Iris pigment epithelial cell (primary cell): ENCODE results near the gene ITIH1.
"Not testable (repeated sequence)": the region's sequence is repeated elsewhere in the genome, so short reads cannot be mapped to it uniquely, and the experiment has no call there.

Source experiments
- DNase-seq: peaks from one replicate; pipeline ENCODE4 v3.0.0-alpha.2; 2011; ENCODE audit warnings: low read depth

The ITIH1 gene

DNA sequence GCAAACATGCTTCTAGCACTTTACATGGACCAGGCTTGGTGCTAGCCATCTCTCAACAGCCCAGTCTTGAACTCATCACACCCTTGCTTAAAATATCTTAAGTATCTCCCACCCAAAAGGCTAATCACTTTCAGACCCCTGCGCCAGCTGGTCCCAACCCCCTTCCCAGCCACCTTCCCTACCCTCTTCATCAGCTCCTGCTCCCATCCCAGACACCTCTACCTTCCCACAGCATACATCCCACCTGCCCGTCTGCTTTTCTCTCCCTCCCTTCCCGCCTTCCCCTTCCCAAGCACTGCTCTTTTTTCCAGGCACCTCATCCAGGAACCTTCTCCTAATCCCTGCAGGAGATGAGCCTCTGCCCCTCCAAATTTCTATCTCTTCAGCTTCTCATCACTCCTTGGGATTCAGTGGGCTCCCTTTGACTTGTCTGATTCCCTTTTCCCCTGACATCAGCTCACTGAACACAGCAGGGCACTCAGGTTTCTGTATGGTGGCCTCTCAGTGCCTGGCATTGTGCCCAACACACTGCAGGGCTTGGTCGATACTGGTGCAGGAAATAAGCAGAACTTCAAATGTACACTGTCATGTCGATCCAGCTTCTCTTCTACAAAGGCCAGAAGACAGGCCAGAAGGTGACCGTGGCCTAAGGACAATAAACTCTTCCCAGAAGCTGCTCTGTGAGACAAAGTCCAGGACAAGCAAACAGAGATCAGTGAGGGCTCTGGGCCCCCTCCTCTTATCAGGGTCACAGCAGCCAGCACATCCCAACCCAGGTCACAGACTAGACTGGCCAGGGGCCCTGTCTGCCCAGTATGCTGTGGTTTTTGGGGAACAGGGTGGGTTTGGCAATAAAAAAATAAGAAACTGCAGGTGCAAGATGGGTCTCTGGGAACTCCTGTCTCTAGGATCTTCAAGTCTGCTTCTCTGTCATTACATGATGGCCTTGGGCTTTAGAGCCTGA is 2.2 kb upstream of the ITIH1 start:
- no peak for DNase-seq

DNA sequence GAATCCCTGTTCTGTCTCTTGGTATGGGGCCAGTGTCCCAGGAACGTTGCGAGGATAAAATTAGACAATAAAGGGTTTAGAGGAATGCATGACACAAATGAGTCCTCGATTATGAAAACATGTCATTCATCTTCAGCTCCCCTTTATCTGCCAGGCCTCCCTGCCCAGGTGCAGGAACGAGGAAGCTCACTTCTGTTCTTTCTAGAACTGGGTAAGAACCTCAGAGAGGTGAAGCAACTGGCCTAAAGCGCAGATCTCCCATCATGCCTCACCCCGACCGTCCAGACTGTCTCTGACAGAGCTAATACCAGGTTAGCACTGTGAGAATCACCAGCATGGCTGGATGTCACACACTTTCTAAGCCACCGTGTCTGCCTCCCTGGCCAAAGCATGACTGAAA is 1.5 kb upstream of the ITIH1 start:
- no peak for DNase-seq

DNA sequence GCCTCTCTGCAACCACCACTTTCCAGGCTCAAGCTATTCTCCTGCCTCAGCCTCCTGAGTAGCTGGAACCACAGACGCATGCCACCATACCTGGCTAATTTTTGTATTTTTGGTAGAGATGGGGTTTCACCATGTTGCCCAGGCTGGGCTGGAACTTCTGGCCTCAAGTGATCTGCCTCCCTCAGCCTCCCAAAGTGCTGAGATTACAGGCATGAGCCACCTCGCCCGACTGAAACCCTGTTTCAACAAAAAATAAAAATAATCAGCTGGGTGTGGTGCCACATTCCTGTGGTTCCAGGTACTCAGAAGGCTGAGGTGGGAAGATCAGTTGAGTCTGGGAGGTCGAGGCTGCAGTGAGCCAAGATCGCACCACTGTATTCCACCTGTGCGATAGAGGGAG is 913 bp upstream of the ITIH1 start:
- DNase-seq, result not testable (repeated sequence)

DNA sequence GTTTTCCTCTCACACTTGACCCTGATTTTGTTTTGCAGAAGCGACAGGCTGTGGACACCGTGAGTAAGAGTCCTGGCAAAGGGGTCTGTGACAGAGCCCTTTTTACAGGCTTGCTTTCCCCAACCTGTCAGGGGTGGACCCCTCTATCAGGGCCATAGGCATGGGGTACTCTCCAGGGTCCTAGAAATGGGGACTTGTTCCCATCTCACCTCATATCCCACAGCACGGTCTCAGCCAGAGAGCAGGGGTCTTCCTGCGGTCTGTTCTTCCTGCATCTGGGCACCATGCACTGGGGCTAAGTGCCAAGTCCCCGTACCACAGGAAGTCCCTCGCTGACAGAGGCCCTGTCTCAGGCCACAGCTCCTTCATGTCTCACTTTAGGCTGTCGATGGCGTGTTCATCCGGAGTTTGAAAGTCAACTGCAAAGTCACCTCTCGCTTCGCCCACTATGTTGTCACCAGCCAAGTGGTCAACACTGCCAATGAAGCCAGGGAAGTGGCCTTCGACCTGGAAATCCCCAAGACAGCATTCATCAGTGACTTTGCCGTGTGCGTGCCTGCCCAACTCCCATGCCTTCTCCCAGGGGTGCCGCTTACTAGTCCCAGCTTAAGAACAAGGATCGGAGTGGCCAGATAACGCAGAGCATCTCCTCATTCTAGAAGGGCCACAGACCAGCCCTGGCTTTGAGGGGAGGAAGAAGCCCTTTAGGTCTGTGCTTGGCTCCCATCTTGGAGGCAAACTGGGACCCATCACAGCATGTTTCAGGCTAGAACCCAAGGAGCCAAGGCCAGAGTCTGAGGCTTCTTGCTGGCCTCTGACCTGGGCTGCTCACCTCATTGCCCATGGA is 783 bp downstream of the ITIH1 start:
- no peak for DNase-seq

DNA sequence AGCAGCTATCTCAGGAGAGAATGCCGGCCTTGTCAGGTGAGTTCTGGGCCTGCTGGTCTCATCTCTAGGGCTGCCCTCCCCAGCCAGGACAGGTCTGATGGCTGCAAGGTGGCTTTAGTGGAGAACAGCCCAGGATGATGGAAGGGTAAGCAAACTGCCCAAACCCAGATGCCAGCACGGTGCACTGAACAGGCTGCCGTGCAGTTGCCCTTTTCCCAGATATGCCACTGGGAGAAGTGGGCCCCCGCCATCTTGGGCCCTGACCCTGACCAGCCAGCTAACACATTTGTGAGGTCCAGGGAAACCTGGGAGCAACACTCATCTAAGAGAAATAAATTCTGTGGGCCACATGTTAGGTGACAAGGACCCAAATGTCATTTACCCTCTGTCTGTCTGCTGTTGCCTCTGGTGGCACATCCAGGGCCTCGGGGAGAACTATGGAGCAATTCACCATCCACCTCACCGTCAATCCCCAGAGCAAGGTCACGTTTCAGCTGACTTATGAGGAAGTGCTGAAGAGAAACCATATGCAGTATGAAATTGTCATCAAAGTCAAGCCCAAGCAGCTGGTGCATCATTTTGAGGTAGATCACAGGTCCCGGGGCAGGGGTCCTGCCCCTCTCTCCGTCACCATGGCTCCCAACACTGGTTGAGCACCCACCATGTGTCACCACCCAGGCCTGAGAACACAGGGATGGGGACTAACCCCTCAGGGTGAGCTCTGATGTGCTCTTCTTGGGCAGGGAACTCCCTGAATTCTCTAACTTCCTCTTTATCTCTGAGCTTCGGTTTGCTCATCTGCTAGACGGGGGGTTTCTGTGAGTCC is 1.8 kb downstream of the ITIH1 start:
- DNase-seq, result no peak

DNA sequence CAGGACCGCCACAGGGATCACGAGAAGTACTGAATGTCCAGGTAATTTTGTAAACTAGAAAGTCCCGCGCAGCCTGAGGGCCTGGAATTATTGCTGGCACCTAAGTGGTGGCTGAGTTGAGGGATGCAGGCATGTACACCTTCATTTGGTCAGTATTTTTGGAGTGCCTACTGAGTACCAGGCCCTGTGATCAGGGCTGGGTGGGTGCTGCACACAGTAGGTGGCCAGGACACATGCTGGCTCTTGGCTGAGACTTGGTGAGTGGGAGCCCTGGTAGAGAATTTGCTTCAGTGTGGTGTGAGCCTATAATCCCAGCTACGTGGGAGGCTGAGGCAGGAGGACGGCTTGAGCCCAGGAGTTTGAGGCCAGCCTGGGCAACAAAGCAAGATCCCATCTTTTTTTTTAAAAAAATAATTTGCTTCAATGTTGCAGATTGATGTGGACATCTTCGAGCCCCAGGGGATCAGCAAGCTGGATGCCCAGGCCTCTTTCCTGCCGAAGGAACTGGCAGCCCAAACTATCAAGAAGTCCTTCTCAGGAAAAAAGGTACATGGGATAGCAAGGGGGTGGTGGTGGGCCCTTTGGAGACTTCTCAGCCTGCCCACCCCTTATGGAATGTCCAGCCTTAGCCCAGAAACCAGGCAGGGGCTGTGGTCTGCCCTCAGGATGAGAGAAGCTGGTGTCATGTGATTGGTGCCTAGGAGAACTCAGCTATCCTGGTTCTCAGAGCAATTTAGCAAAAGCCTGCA is 2.6 kb downstream of the ITIH1 start:
- DNase-seq, result no peak

DNA sequence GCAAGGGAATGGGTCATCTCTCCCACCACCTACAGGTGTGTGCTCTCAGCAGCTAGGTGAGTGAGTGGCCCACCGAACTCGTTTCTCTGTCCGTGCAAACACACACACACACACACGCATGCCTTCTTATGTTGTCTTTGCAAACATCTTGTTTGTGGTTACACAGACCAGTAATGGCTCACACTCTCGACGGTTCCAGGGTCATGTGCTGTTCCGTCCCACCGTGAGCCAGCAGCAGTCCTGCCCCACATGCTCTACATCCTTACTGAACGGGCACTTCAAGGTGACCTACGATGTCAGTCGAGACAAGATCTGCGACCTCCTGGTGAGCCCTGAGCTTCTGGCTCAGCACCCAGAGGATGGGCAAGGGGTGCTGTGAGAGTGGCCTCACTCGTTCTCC is 4.3 kb downstream of the ITIH1 start:
- DNase-seq, result no peak

DNA sequence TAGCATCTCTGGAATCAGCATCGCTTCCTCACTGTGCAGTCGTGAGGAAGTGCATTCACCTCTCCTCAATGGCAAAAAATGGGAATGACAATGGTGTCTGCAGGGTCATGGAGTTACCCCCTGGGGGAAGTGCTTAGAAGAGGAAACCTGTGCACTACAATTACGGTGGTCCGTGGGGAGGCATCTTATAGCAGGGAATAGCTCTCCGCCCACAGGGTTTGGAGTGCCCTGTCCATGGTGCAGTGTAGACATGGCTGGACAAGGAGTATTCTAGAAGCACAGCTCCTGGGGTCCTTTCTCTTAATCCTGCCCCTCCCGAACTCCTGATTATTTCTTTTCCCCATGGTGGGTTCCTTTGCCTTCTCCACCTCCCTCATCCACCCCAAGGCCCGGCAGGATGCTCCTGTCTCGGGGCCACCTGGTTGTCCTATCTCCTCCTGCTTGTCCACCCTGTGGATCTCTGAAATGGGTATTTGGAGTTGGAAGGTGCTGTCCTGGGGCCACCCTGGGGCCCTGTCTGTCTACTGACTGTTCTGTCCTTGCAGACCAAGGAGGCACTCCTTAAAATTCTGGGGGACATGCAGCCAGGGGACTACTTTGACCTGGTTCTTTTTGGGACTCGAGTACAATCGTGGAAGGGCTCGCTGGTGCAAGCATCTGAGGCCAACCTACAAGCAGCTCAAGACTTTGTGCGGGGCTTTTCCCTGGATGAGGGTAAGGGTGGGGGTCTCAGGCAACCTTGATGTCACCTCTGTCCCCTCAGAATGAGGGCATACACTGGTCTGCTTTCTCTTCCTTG is 5.2 kb downstream of the ITIH1 start:
- no peak for DNase-seq

DNA sequence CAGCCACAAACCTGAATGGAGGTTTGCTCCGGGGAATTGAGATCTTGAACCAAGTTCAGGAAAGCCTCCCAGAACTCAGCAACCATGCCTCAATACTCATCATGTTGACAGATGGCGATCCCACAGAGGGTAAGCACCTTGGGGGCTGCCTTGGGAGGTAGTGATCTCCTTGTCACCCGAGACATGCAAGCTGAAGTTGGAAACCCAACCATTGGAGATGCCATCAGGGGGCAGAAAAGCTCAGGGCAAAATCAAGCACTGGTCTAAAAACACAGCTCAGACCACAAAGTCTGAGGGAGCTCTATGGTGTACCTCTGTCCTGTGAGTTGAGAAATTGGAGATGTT is 5.8 kb downstream of the ITIH1 start:
- DNase-seq, result no peak

DNA sequence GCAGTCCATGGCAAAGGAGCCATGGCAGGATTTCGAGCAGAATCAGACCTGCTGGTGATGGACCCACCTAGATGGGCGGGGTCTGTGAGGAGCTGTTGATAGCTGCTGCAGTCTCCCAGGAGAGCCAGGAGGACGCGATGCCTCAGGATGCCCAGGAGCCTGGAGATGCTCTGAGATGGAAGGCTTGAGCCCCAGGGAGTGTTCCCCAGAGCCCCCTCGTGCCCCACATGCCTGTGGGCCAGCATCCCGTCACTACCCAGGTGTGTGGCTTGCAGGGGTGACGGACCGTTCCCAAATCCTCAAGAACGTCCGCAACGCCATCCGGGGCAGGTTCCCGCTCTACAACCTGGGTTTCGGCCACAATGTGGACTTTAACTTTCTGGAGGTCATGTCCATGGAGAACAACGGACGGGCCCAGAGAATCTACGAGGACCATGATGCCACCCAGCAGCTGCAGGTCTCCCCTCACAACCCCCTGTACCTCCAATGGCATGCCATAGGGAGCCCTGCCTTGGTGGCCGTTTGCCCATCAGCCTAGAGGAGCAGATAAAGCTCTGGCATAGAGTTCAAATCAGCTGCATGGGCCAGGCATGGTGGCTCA is 6.7 kb downstream of the ITIH1 start:
- no peak for DNase-seq

DNA sequence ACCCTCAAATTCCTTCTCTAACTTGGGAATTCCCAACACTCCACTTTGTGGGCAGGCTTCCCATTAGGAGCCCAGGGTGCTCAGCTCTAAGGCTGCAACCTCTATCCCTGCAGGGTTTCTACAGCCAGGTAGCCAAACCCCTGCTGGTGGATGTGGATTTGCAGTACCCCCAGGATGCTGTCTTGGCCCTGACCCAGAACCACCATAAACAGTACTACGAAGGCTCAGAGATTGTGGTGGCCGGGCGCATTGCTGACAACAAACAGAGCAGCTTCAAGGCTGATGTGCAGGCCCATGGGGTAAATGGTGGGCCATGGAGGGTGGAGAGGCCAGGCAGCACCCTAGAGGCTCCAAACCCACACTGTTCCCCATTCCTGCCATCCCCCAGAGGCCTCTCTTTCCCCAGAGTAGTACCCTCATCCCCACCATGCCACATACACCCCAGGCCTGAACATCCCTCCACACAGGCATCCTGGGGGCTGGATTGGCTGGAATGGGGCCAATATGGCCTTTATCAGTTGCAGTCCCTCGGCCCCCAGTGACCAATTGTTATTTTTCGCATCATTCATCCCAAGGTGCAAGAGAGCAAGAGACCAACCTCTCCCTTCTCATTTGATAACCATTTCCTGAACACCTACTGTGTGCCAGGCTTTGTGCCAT is 7.7 kb downstream of the ITIH1 start:
- no peak for DNase-seq

DNA sequence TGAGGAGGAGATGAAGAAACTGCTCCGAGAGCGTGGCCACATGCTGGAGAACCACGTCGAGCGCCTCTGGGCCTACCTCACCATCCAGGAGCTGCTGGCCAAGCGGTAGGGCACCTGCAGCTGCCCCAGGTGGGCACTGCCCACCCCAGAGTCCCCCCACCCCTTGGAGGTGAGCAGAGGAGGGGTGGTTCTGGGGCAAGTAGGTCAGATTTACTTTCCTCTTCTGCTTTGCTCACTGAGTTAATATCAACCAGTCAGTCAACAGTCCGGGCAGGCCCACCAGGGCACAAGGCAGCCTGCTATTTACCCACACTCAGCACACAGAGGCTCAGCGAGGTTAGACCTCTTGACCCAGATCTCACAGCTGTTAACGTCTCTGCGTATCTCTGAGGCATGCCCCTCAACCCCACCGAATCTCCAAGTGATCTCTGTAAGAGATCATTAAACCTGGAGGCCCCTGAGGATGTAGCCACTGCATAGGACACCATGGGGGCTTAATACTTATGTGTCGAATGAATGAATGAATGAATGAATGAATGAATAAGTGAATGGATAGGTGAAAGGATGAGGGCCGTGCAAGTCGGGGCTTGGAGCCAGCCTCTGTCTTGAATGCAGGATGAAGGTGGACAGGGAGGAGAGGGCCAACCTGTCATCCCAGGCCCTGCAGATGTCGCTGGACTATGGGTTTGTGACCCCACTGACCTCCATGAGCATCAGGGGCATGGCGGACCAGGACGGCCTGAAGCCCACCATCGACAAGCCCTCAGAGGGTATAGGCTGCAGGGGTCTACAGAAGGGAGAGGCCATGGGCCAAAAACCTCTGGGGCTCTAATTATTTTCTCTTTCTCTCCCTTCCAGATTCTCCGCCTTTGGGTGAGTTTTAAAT is 9.2 kb downstream of the ITIH1 start:
- no peak for DNase-seq

DNA sequence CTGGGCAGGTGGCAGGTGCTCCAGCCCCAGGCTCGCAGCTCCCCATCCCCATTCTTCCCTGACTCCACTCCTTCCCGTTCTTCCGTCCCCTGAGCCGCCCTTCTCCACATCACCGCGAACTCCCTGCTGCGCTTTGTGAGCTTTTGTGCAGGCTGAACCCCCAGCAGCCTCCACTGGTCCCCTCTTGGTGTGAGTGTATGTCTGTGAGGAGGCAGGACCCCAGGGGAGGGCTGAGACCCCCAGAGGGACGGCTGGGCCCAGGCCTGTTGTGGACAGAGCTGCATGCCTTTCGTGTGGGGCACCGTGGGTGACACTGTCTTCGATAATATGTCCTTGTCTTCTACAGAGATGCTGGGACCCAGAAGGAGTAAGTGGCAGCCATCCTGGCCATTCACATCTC is 9.8 kb downstream of the ITIH1 start:
- no peak for DNase-seq

DNA sequence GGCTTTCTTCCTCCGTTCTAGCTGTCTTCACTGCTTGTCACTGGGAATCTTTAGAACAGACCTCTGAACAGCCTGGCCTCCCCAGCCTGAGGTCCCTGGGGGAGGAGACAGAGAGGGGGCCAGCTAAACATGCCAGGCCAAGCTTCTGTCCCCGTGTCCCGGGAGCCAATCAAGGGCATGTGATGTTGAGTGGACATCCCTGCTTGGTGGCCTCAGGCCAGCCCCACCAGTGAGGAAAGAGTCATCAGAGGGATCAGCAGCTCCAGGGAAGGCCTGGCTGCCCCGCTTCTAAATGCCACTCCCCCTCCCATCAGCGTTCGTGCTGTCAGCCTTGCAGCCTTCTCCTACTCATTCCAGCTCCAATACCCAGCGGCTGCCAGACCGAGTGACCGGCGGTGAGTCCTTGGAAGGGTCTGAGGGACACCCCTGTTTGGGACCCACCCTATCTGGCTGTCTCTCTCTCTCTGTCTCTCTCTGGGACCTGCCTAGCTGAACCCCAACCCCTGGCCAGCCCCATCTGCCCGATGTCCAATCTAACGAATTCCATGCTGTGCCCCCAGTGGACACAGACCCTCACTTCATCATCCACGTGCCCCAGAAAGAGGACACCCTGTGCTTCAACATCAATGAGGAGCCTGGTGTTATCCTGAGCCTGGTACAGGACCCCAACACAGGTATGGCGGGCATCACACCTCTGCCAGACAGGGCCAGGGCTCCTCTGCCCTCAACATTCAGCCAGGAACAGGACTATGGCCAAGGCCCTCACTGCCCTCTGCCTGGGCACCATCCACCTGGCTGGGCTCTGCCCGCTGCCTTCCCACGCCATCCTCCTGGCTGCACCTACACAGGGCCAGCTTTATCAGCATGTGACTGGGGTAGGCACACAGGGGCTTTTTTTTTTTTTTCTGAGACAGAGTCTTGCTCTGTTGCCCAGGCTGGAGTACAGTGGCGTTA is 10.6 kb downstream of the ITIH1 start:
- no peak for DNase-seq

DNA sequence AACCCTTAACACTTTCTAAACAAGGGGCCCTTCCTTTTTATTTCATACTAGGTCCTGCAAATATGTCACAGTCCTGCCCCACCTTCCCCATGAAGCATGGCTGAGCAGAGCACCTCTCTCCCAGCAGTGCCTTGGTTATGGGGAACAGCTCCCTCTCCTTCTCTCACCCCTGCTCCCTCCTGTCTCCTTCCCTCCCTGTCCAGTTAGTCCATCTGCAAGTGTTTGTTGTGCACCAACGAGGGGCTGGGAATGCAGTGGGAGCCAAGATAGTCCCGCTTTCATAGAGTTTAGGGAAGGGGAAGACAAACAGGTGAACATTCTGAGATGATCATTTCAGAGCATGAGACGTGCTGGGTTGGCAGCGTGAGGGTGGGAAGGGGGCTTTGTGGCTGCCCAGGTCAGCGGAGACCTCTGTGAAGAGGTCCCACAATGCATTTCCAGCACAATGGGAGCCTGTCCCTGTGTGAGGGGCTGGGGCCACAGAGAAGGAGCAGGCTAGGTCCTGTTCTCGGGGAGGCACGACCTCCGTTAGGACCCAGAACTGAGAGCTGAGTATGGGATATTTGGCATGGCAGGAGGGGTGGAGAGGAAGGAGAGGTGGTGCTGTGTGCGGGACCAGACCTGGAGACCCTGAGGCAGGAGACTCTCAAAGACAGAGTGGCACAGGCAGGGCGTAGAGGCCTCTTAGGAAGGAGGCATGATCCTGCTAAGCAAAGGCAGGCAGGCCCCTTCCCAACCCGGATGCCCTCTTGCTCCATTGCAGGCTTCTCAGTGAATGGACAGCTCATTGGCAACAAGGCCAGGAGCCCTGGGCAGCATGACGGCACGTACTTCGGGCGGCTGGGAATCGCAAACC is 11.7 kb downstream of the ITIH1 start:
- no peak for DNase-seq

DNA sequence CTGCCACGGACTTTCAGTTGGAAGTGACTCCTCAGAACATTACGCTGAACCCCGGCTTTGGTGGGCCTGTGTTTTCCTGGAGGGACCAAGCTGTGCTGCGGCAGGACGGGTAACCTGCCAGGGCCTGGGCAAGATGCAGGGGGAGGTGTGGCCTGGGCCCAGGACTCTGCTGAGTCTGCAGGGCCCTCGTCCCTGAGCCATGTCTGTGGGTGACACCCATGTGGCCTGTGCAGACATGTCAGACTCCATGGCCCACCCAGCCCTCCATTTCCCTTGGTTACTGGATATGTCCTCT is 12.3 kb downstream of the ITIH1 start:
- DNase-seq, result no peak

DNA sequence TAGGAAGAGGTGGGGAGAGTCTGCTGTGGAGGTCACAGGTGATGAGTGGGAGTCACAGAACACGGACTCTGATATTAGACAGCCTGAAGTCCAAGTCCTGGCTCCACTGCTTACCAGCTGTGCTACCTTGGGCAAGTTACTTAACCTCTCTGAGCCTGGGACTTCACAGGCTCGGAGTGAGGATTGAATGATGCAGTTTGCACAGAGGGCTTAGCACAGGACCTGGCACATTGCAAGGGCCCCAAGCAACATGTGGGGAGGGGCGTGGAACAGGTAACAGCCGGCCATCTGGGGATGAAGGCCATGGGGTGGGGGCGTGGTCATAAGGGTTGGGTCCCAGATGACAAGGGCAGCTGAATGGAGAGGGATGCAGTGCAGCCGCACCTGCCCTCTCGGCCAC is 12.9 kb downstream of the ITIH1 start:
- DNase-seq, result no peak
